NCI-H146 treated with DMSO at 0.1 percent for 48 hours (cell line): ENCODE measurements around the gene SKIL.
A peak's percentile ranks its signal among the peaks of the same experiment; 100 is the strongest.

ENCODE experiments used
- DNase-seq: peaks from one replicate; lab custom pipeline; 2025; ENCODE audit not compliant: unreplicated experiment; lab: John Stamatoyannopoulos, UW

The SKIL gene

DNA sequence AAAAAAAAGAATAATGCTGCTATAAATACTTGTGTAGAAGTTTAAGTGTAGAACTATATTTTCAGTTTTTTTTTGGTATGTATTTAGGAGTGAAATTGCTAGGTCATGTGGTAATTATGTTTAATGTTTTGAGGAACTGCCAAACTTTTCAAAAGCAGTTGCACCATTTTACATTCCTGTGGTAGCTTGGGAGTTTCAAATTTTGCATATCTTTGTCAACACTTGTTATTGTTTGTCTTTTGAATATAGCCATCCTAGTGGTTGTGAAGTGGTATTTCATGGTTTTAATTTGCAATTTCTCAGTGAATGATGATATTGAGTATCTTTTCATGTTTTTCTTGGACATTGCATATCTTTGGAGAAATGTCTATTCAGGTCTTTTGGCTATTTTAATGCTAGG lies 30.4 kb downstream of the SKIL start:
- no peak for DNase-seq

DNA sequence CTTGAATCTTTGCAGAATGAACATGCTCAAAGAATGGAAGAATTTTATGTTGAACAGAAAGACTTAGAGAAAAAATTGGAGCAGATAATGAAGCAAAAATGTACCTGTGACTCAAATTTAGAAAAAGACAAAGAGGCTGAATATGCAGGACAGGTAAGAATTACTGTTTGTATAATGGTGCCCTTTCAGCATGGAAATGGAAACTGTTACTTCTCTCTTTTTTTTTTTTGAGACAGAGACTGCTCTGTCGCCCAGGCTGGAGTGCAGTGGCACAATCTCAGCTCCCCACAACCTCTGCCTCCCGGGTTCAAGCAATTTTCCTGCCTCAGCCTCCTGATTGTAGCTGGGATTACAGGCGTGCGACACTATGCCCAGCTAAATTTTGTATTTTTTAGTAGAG lies 33.6 kb downstream of the SKIL start:
- DNase-seq, result no peak

DNA sequence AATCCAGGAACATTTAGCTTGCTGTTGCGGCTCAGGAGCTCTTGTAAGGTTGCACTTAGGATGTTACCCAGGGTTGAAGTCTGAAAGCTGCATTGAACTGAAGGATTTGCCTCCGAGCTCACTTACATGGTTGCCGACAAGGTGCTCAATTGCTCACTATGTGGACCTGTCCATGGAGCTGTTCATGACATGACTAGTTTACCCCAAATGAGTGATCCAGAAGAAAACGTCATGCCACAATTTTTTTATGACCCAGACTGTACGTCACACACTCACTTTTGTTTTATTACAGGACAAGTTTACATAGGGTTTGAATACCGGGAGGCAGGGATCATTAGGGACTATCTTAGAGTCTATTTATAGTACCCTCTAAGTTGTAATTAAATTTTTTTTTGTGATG lies 40.2 kb downstream of the SKIL start:
- no peak for DNase-seq

DNA sequence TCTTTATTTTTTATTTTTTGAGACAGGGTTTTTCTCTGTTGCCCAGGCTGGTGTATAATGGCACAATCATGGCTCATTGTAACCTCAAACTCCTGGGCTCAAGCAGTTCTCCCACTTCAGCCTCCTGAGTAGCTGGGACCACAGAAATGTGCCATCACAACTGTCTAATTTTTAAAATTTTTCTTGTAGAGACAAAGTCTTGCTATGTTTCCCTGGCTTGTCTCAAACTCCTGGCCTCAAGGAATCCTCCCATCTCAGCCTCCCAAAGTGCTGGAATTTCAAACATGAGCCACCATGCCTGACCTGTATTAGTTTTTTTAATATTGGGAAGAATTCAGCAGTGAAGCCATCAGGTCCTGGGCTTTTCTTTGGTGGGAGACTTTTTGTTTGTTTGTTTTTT lies 47.6 kb downstream of the SKIL start:
- DNase-seq, result no peak

DNA sequence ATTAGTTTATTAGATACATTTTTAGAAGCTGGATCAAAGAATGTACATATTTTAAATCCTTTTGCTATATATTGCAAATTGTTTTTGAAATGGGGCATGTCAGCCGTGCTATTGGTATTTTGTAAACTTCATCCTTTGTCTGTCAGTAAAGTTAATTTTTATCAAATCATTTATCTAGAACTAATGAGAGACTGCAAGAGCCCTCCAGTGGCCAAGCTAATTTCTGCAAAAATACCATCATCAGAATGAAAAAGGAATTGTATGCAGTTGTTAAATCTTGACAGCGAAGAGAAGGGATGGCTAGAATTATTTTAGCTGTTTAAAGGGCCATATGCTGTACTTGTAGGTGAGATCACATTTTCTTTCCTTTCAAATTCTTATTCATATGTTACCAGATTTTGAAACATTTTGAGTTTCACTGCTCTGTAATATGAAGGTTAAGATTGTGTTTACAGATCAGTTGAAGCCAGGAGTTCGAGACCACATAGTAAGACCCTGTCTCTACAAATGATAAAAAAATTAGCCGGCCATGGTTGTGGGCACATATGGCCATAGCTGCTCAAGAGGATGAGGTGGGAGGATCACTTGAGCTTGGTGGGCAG lies 53.0 kb downstream of the SKIL start:
- peak; percentile 30 for DNase-seq

DNA sequence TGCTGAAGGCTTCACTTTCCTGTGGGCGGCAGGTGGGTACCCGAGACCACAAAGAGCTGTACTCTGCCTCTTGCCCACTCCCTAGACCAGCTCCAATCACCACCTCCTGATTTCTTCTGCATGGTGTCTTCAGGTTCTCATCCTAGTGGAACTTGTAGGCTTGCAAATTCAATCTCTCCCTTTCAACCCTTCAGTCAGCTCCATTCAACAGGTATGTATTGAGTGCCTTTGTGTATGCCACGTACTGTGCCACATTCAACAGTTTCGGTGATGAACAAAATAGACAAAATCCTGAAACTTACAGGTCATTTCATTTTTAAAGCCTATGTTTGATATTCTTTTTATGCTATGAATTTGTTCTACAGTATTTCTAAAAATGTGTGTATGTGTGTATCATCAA lies 55.8 kb downstream of the SKIL start:
- no peak for DNase-seq

DNA sequence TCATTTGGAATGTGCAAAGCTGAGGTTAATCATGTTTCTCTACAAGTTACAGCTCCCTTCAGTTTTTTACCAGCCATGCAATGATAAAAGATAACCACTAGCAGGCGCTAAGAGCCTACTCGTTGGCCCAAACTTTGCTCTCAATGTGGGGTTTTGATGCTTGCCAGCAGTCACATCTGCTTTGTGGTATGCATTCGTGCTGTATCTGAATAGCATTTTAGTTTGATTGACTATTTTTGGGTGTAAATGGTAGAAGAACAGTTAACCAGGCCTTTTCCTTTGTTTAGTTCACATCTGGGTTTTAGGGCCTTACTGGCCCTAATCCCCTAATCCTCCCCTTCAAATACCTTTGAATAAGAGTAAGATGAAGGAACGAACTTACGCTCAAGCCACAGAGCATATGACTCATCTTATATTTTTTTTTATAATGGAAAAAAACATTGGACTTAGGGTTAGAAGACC lies 56.7 kb downstream of the SKIL start:
- peak; percentile 76 for DNase-seq

DNA sequence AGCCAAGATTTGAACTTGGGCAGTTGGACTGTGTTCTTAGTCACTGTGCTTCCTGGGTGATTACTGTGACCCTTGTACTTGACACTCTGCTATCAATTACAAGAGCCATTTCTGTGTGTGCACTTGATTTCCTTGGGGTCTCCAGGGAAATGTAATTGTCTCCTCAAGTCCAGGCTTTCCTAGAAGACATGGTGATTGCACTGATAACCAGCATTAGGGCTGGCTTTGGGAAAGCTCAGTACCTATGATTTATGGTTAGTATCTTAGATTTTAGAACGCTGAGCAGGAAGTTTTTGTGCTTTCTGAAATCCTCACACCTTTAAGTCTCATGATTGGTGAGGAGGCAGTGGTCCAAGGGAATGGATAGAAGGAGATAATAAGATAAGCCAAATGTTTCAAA lies 59.6 kb downstream of the SKIL start:
- no peak for DNase-seq

DNA sequence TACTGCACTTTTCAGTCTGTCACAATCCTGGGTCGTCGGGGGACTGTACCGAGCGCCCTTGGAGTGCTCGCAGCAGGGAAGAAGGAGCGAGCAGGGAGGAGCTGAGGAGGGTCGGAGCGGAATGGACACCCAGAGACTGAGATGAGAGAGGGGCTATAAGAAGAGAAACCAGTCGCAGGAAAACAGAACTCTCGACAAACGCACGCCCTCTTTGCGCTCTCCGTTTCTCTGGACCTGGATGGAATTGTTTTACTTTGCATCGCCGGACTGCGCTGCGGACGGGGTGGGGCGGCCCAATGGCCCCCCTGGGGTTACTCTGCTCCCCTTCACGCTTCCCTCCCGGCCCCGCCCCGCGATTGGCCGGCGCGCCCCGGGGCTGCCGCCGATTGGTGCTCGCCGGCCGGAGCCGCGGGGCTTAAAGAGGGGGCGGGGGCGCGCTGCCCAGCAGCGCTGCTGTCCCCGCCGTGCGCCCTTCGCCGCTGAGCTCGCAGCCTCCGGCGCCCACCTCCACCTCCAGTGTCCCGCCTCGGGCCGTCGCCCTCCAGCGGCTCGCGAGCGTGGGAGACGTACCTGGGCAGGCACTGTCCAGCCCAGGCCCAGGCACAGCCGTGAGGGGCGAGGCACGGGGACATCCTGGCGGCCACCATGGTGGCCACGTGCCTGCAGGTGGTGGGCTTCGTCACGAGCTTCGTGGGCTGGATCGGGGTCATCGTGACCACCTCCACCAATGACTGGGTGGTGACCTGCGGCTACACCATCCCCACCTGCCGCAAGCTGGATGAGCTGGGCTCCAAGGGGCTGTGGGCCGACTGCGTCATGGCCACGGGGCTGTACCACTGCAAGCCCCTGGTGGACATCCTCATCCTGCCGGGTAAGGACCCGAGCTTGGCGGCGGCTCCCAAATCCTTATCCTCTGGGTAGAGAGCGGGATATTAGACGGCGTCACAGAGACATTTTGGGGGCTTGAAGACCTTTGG lies 61.2 kb downstream of the SKIL start, which contains the start of gene CLDN11:
TSS of gene CLDN11 (plus strand) at position 447 of the 977 bp plus-strand sequence. CDS start at position 646, 199 bp downstream.
- peak; percentile 67 for DNase-seq

DNA sequence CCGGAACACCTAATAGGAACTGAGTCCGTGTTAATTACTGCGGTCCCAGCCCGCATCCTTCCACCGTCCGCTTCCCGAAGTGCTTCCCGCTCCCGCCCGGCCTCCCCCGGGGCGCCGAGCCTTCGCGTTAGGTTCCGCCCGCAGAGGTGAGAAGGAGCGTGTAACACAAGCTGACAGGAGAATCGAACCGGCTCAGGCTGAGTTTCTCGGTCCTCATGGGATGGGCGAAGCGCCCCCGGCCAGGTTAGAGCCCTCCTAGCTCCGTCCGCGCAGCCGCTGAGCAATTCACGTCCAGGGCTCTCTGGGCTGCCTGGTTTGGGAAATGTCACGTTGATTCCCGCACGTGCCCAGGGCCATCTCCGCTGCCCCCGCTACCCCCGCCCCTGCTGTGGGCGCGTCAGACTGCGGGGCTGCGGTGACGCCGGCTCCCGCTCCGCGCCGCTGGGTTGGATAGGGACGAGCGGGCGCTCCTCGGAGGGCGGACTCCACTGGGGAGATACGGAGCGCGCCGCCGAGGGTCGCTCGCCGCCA lies 62.1 kb downstream of the SKIL start:
- DNase-seq, result no peak

DNA sequence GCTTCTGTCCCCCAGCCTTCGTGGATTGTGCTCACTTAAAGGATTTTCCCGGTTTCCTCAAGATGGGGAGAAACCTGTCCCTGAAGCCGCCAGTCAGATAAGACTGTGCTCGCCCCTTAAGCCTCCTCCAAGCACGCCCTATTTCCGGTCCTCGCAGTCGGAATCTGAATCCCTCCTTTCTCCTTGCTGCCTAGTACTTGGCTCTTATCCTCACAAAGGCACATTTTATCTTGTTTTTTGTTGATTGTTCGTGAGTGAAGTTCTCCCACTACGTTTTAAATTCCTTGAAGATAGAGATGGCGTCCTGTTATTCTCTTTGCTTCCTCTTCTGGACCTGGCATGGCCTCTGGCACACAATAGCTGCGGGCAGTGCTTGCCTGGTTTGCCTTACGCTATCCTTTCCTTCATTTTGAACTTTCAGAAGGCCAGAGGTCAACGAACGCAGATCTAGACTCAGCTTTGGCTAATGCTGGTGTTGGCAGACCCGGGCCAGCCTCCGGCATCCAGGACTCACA lies 62.8 kb downstream of the SKIL start:
- DNase-seq, result no peak

DNA sequence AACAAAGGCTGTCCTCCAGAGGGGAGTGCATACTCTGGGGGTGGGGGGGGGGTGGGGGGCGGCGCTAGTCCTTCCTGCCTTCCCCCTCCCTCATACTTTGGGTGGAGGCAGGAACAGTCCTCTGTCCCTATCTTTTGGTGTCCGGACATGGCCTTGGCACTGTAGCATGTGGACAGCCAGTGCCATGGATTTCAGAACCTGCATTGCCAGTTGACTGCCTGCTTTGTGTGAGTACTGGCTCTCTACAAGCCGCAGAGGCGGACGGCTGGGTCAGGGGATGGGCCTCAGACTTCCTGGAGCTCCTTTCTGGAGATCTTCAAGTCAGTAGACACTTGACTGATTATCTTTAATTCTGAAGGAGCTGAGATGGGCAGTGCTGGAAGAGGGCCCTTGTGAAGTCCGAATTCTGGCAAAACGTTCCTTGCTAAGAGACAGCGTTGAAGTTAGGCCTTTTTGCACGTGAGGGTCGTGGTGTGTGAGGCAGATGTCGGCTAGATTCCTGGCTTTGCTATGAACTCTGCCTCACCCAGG lies 63.7 kb downstream of the SKIL start:
- DNase-seq, result no peak

DNA sequence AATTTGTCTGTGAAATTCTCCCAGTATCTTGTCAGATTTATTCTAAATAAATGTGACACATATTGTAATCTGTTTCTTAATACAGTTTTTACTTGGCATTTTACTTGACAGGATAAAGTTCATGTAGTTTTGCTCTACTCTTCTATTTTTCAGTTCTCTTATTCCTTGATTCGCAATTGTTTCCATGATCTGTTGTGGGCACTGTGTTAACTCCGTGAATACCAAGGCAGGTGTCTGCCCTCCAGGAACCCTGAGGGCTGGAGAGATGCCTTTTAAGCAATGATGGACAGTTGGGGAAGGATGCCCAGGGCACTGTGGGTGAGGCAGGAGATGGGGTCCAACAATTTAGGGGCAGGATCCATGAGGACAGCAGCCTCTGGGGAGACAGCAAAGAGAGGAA lies 64.2 kb downstream of the SKIL start:
- DNase-seq, result no peak

DNA sequence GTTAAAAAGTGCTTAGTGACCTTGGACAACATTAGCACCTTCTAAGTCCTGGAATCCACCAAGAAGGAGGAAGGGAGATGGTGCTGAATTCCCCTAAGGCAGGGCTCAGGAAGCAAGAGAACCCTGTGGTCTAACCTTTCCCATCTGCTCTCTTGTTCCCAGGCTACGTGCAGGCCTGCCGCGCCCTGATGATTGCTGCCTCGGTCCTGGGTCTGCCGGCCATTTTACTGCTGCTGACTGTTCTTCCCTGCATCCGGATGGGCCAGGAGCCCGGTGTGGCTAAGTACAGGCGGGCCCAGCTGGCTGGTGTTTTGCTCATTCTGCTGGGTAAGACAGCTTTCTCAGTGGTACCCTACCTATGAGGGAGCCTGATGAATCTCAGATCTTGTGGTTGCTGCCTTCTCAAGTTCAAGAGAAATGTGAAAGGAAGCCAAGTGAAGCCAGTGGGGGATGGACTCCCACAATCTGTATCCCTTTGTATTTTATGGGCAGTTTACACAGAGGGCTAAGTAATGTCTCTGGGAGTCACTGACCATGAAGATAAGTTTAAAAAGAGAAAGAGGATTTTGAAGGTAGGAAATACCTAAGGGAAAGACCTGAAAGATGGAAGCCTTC lies 65.6 kb downstream of the SKIL start:
- DNase-seq, result no peak

DNA sequence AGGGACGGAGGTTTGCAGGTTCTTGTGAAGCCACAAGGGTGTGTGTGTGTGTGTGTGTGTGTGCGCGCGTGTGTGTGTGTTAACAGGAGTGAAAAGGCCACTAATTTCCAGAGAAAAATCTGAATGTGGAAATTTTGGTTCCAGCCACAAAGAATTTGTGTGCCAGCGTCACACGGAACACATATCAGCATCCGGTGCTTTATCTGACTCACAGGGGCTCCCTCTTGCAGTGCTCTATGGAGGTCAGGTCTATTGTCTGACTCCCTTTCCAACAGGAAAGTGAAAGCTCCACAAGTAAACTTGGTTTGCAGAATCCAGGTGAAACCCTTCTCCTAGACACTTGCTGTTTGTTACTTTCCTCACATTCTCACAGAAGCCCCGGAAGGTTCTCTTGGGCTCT lies 67.4 kb downstream of the SKIL start:
- no peak for DNase-seq

DNA sequence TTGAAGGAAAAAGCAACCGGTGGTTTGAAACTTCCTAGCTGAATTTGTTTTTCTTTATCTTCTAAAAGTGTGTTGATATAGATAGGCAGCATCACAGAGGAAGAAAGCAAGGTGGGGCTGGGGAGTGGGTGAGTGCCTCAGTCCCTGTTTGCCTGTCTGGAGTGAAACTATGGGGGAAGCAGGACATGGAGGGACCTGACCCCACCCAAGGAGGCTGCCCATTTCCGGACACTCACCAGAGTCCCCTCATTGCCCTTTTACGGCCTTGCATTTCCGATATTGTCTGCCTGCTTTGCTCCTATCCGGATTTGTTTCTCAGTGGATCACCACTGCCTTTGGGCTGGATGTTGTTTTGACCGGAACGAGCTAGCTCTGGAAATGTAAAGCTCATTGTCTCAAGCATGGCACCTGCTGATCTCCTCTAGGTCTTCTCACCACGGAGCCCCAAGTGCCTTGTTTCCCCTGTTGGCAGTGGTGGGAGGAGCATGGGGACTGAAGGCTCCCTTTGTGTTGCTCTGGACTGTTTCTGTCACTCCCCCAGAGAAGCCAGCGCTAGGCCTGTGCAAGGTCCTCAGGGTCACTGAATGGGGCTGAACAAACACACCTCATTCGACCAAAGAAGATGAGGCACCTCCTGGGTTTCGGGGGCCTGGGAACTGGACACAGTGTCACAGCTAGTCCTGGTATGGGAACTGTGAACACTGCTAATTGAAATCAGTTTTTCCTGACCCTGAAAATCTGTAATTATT lies 68.2 kb downstream of the SKIL start:
- DNase-seq, result no peak

DNA sequence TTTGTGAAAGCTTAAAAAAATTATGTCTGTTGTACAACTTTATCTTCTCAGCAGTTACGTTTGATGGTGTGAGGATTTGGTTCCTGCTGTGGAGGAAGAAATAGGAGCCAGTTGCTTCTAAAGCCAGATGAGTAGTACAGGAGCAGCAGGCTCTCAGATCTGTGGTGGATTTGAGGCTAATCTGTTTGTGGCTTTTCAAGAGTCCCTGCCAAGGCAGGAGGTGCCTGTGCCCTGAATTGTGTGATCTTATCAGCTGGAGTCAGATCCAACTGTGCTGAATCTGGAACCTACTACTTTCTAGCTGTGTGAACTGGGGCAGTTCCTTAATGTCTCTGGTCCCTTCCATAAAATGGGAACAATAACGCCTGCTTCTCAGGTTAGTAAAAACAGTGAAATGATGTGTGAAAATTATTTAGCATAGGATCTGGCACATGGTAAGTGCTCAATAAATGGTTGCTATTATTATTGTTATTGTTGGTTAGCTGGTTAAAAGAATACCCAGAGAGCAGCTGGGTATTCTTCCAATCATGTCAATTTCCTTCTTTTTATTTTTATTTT lies 68.8 kb downstream of the SKIL start:
- DNase-seq, result no peak

DNA sequence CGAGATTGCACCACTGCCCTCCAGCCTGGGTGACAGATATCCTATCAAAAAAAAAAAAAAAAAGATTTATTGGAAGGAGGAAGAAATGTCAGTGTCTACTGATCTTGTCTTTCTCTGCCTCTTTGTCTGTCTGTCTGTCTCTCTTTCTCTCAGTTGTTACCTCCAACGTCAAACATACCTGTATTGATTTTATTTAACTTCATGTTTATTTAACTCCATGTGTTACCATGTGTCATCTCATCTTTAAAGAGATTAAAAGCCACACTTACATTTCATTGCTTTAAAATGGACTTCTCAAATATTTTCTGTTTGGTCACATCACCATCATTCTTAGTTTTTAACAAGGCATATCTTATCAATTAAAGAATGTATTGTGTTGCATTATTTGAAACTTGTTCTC lies 70.6 kb downstream of the SKIL start:
- DNase-seq, result no peak

DNA sequence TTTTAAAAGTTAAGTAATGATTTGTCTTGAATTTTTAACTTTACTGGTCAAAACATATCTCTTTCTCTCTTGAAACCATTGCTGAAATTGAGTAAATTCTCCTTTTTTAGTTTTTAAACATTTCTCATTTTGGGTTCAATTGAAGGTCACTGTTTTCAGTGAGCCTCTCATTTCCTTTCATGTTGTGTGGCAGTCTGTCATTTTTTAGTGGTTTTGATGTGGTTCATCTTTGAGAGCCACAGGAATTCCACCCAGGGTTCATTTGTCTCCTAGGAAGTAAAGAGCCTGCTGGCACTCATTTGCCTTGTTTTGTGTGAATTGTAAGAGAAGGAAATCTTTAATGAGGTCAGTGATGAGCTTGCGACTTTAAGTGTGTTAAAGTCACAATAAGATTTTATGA lies 71.5 kb downstream of the SKIL start:
- no peak for DNase-seq

DNA sequence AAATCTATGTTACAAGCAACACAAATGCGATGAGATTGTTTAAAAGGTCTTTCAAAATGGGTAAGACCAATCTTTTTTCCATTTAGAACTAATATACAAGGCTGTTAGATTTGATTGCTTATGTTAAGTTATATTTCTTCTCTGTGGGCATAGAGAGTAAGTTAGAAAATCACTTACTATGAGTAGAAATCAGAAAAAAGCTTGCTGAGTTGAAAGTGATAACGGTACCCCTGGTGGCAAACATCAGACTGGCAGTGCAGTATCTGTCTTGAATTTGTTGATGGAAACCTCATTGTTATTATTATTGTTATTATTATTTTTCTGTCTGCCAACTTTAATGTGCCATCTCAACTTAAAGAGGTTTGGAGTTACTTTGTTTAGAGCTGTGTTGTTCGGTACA lies 73.5 kb downstream of the SKIL start:
- no peak for DNase-seq
